ENCODE results near the gene ZNF804B.

Gene ZNF804B

GRCh38 chr7:88985295-88985694 is 225.8 kb downstream of the ZNF804B start:
- DNase-seq, result no peak

GRCh38 chr7:89001306-89001705 is 241.8 kb downstream of the ZNF804B start:
- DNase-seq, result no peak

GRCh38 chr7:89002981-89003956 is 243.8 kb downstream of the ZNF804B start:
- DNase-seq, result no peak

GRCh38 chr7:89012016-89012415 is 252.5 kb downstream of the ZNF804B start:
- DNase-seq, result no peak

GRCh38 chr7:89017695-89018094 is 258.2 kb downstream of the ZNF804B start:
- DNase-seq, result no peak

GRCh38 chr7:89021741-89022140 is 262.2 kb downstream of the ZNF804B start:
- DNase-seq, result no peak

- DNase-seq, result peak; percentile 87
These were observed 263.7 kb downstream of the ZNF804B start for GRCh38 chr7:89023206-89023605.

GRCh38 chr7:89023877-89024276 is 264.4 kb downstream of the ZNF804B start:
- peak; percentile 84 for DNase-seq

- peak; percentile 14 for DNase-seq
These were observed 268.3 kb downstream of the ZNF804B start for GRCh38 chr7:89027781-89028180.

- no peak for DNase-seq
These were observed 268.8 kb downstream of the ZNF804B start for GRCh38 chr7:89028319-89028718.

GRCh38 chr7:89029864-89030263 is 270.4 kb downstream of the ZNF804B start:
- DNase-seq, result peak; percentile 67

GRCh38 chr7:89041240-89041639 is 281.7 kb downstream of the ZNF804B start:
- no peak for DNase-seq

GRCh38 chr7:89042940-89043339 is 283.4 kb downstream of the ZNF804B start:
- DNase-seq, result peak; percentile 6

- peak; percentile 42 for DNase-seq
These were observed 289.5 kb downstream of the ZNF804B start for GRCh38 chr7:89049043-89049442.

- no peak for DNase-seq
These were observed 293.6 kb downstream of the ZNF804B start for GRCh38 chr7:89053130-89053529.

- DNase-seq, result no peak
These were observed 294.9 kb downstream of the ZNF804B start for GRCh38 chr7:89054361-89054760.

- DNase-seq, result no peak
These were observed 300.7 kb downstream of the ZNF804B start for GRCh38 chr7:89060234-89060633.

- DNase-seq, result peak; percentile 12
These were observed 305.3 kb downstream of the ZNF804B start for GRCh38 chr7:89064831-89065230.

- DNase-seq, result no peak
These were observed 307.5 kb downstream of the ZNF804B start for GRCh38 chr7:89067048-89067447.

GRCh38 chr7:89072081-89072480 is 312.6 kb downstream of the ZNF804B start:
- DNase-seq, result peak; percentile 42

GRCh38 chr7:89073776-89074175 is 314.3 kb downstream of the ZNF804B start:
- DNase-seq, result no peak

- DNase-seq, result no peak
These were observed 318.5 kb downstream of the ZNF804B start for GRCh38 chr7:89077992-89078391.

- no peak for DNase-seq
These were observed 326.1 kb downstream of the ZNF804B start for GRCh38 chr7:89085580-89085979.

GRCh38 chr7:89091550-89091949 is 332.1 kb downstream of the ZNF804B start:
- no peak for DNase-seq

Measured in fibroblast of skin of scalp (primary cell).